Esophagus squamous epithelium (tissue), 5 donors: ENCODE results near the gene GPC5. TPM values are rescaled to one million over a fixed set of nuclear protein-coding genes. Genes with fewer than 3 reads are reported as not detected.
"Not testable (repeated sequence)": the region's sequence is repeated elsewhere in the genome, so short reads cannot be mapped to it uniquely, and the experiment has no call there.

Source experiments
- DNase-seq: peaks from one replicate; lab custom pipeline; 2025; lab: John Stamatoyannopoulos, UW
- H3K27ac ChIP-seq, 4 donors: fragments of 200-600 bp; sonication (generic); one replicate each; pipeline ENCODE4 v1.5.1; 2016 to 2019; ENCODE audit warnings: mild to moderate bottlenecking in 1 of 4
- H3K27me3 ChIP-seq, 4 donors: fragments of 200-600 bp; sonication (generic); 1 replicate in 3 of 4; 2 replicates in 1 of 4; pipeline versions ENCODE4 v1.5.1 to v1.6.0; 2017 to 2021; ENCODE audit warnings: antibody characterized with exemption in 1 of 4
- H3K36me3 ChIP-seq, 3 donors: fragments of 200-600 bp; sonication (generic); one replicate each; pipeline ENCODE4 v1.5.1; 2016 to 2019
- H3K4me1 ChIP-seq, 3 donors: fragments of 200-600 bp; sonication (generic); one replicate each; pipeline ENCODE4 v1.5.1; 2017 to 2019
- H3K4me3 ChIP-seq, 4 donors: fragments of 200-600 bp; sonication (generic); 1 replicate in 3 of 4; 2 replicates in 1 of 4; pipeline ENCODE4 v1.5.1; 2016 to 2019; ENCODE audit warnings: mild to moderate bottlenecking in 2 of 4, moderate library complexity in 1 of 4
- H3K9me3 ChIP-seq, 3 donors: fragments of 200-600 bp; sonication (generic); one replicate each; pipeline ENCODE4 v1.5.1; 2016 to 2019
- CTCF ChIP-seq, 6 experiments: fragments of 450-650 bp in 4 of 6; fragments of 200-600 bp in 2 of 6; sonication (generic) in 2 of 6; IDR thresholded peaks; one replicate each; pipeline ENCODE4 v1.5.1; 2016 to 2019; ENCODE audit warnings: antibody characterized with exemption in 6 of 6, mild to moderate bottlenecking in 4 of 6, moderate library complexity in 4 of 6
- POLR2A ChIP-seq, 4 donors: fragments of 450-650 bp; IDR thresholded peaks; one replicate each; pipeline ENCODE4 v1.6.1; 2017; ENCODE audit warnings: antibody characterized with exemption in 4 of 4, mild to moderate bottlenecking in 4 of 4, moderate library complexity in 3 of 4
- WGBS, 2 donors: methylation state at CpG; one replicate each; pipeline ENCODE4 v1.1.5; 2018; 5-methylcytosine and 5-hydroxymethylcytosine counted together
- intact Hi-C: fragments of 100-400 bp; cut with DNase I; formaldehyde crosslinking; loops from one replicate; pipeline ENCODE4 v1.15.0; 2022
- total RNA-seq, 4 donors: library from RNA; depleted of rRNA; stranded (reverse); fragments of >200 nt; gene quantifications; one replicate each; pipeline ENCODE4 v1.1.0, GENCODE V29; 2016
- donor health status: DM: yes; HTN: yes; CAD: no.

GPC5 gene
- total RNA-seq, 4 donors from 2014 or later, result not detected

- no peaks in the 10 kb centered on the region for H3K4me1 ChIP-seq
- H3K27me3 ChIP-seq, result no peaks in the 10 kb centered on the region
- H3K36me3 ChIP-seq, result no peaks in the 10 kb centered on the region
- no peak for TF ChIP-seq POLR2A (IDR thresholded peaks at IDR 0.05)
- no peak for TF ChIP-seq CTCF (IDR thresholded peaks at IDR 0.05)
- intact Hi-C loops, result no loop called here
- H3K9me3 ChIP-seq, result no peaks in the 10 kb centered on the region
- DNase-seq, result no peak
- no peak overlapping the region for H3K27ac ChIP-seq
- 29 to 47% methylated on average over 6 of the region's 6 CpGs for WGBS, 2 donors
- H3K4me3 ChIP-seq, result no peak overlapping the region
These were observed 1101.8 kb downstream of the GPC5 start for GRCh38 chr13:92500192-92500591.

- H3K36me3 ChIP-seq, result no peaks in the 10 kb centered on the region
- intact Hi-C loops, result no loop called here
- 26 to 30% methylated on average over 2 of the region's 2 CpGs for WGBS, 2 donors
- H3K27ac ChIP-seq, result no peak overlapping the region
- H3K4me1 ChIP-seq, result no peaks in the 10 kb centered on the region
- H3K9me3 ChIP-seq, result peaks cover 0 to 4% (median 0%) of the 10 kb centered on the region in 3 donors
- DNase-seq, result no peak
- H3K4me3 ChIP-seq, result no peak overlapping the region
- no peaks in the 10 kb centered on the region for H3K27me3 ChIP-seq
- no peak for TF ChIP-seq POLR2A (IDR thresholded peaks at IDR 0.05)
- no peak for TF ChIP-seq CTCF (IDR thresholded peaks at IDR 0.05)
These were observed 1112.0 kb downstream of the GPC5 start for GRCh38 chr13:92510416-92510815.

GRCh38 chr13:92512852-92513251, 1114.4 kb downstream of the GPC5 start:
- peaks cover 0 to 12% (median 6%) of the 10 kb centered on the region in 3 donors for H3K9me3 ChIP-seq
- H3K4me1 ChIP-seq, result no peaks in the 10 kb centered on the region
- no peaks in the 10 kb centered on the region for H3K36me3 ChIP-seq
- no peaks in the 10 kb centered on the region for H3K27me3 ChIP-seq
- no peak for DNase-seq
- H3K27ac ChIP-seq, result no peak overlapping the region
- TF ChIP-seq CTCF (IDR thresholded peaks at IDR 0.05) (no peak), POLR2A (IDR thresholded peaks at IDR 0.05) (no peak)
- WGBS, 2 donors, result 81 to 90% methylated on average over 8 to 9 of the region's 9 CpGs
- intact Hi-C loops, result no loop called here
- H3K4me3 ChIP-seq, result no peak overlapping the region

GRCh38 chr13:92513672-92514071, 1115.3 kb downstream of the GPC5 start:
- no peak for DNase-seq
- Histone ChIP-seq H3K27ac (no peak overlapping the region), H3K9me3 (peaks cover 0 to 12% (median 6%) of the 10 kb centered on the region in 3 donors), H3K36me3 (no peaks in the 10 kb centered on the region), H3K4me1 (no peaks in the 10 kb centered on the region), H3K4me3 (no peak overlapping the region), H3K27me3 (no peaks in the 10 kb centered on the region)
- TF ChIP-seq POLR2A (IDR thresholded peaks at IDR 0.05), result no peak
- TF ChIP-seq CTCF (IDR thresholded peaks at IDR 0.05), result no peak
- intact Hi-C loops, result no loop called here
- WGBS, 2 donors, result 0 to 27% methylated on average over 1 of the region's 1 CpG

- TF ChIP-seq POLR2A (IDR thresholded peaks at IDR 0.05), result no peak
- TF ChIP-seq CTCF (IDR thresholded peaks at IDR 0.05), result no peak
- no peaks in the 10 kb centered on the region for H3K36me3 ChIP-seq
- intact Hi-C loops, result no loop called here
- H3K9me3 ChIP-seq, result peaks cover 0 to 12% (median 6%) of the 10 kb centered on the region in 3 donors
- H3K27ac ChIP-seq, result no peak overlapping the region
- no peaks in the 10 kb centered on the region for H3K4me1 ChIP-seq
- H3K27me3 ChIP-seq, result no peaks in the 10 kb centered on the region
- no peak for DNase-seq
- H3K4me3 ChIP-seq, result no peak overlapping the region
- WGBS, 2 donors, result 72 to 75% methylated on average over 8 of the region's 8 CpGs
These were observed 1116.2 kb downstream of the GPC5 start for GRCh38 chr13:92514420-92515125.

- H3K4me3 ChIP-seq, H3K27me3 ChIP-seq, intact Hi-C loops, DNase-seq, H3K27ac ChIP-seq, H3K36me3 ChIP-seq, H3K4me1 ChIP-seq: not testable (repeated sequence)
- no CpG with 5 or more reads among the region's 6 CpGs for WGBS, 2 donors
- peaks cover 0 to 12% (median 6%) of the 10 kb centered on the region in 3 donors for H3K9me3 ChIP-seq
These were observed 1118.5 kb downstream of the GPC5 start for GRCh38 chr13:92516878-92517277.

GRCh38 chr13:92518622-92519021, 1120.2 kb downstream of the GPC5 start:
- WGBS, 2 donors, result 32 to 46% methylated on average over 2 of the region's 2 CpGs

More at GRCh38 chr13:92518622-92519021, 1120.2 kb downstream of the GPC5 start:
- H3K4me1 ChIP-seq, H3K36me3 ChIP-seq, intact Hi-C loops, H3K9me3 ChIP-seq, H3K4me3 ChIP-seq, H3K27ac ChIP-seq, H3K27me3 ChIP-seq, DNase-seq: not testable (repeated sequence)
